SK-N-DZ (cell line): ENCODE data around the gene WWOX.
"Not testable (repeated sequence)": the region's sequence is repeated elsewhere in the genome, so short reads cannot be mapped to it uniquely, and the experiment has no call there.

Experiments
- DNase-seq: peaks from one replicate; pipeline ENCODE4 v3.0.0-alpha.2; 2015; ENCODE audit warnings: low spot score

WWOX gene

GRCh38 chr16:79190542-79190941 lies 1091.1 kb downstream of the WWOX start:
- no peak for DNase-seq

DNA sequence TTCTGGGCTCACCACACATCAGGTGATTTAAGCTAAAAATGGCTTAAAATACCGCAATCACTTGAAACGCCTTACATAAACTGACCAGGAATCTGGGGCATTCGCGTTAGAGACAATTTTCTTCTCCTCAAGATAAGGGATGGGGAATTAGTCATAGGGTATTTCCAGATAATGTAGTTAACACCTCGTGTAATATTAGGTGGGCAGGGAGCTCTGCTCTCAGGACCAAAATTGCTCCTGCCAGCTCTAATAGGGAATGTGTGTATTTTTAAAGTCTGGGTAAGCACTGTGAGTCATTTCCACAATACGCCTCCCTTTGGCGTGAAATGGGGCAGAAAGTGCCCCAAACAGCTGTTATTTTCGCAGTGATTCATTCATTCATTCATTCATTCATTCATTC lies 1092.5 kb downstream of the WWOX start:
- no peak for DNase-seq

DNA sequence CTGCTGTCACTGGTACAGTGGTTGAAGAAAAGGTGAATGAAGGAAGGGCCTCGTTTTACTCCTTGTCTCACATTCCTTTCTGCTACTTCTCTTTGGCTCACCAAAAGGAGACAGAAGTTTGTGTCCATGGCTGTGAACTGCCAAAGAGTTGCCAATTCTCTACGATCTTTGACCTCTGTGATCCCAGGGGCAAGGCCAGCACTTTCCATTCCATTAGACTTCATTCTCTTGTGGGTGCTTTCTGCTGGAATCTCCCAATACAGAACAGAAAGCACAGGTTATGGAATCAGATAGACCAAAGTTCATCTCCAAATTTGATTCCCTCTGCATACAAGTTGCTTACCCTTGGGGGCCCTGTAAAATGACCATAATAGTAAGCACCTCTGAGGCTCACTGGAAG lies 1093.5 kb downstream of the WWOX start:
- no peak for DNase-seq

DNA sequence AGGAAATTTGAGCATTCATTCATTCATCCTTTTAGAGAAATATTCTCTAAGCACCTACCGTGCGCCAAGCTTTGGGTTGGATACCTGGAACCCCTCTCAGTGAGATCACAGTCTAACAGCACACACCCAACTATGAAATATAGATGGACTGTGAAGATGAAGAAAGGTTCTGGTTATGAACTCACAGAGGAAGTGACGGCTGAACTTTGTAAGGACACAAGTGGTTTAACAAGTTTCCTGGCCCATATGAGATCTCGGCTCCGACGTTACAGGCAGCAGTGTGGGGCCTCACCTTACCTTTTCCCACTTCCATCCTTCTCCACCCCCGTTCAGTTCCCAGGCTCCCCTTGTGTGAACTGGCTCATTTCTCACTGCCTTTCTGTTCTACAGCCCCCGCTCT lies 1094.8 kb downstream of the WWOX start:
- no peak for DNase-seq

DNA sequence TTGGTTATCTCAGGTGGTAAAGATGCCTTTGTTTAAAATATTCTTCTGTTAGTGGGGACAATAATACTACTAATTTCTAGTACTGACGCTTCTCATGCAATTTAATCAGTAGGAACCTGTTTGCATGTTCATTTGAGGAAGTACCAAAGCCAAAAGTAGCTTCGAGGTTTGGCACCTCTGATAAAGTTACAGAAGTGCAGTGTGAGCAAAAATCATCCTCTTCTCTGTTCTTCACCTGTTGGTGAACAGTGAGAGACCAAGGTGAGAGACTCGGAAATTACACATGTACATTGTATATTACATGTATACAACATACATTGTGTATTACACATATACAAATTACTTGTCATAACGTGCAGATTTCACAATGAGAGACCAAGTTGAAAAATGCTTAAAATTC lies 1096.5 kb downstream of the WWOX start:
- no peak for DNase-seq

GRCh38 chr16:79201436-79201835 lies 1102.0 kb downstream of the WWOX start:
- DNase-seq: no peak

- DNase-seq: no peak
Observed at GRCh38 chr16:79202977-79203376, 1103.5 kb downstream of the WWOX start.

GRCh38 chr16:79204486-79204885 lies 1105.0 kb downstream of the WWOX start:
- DNase-seq: no peak

GRCh38 chr16:79206889-79207288 lies 1107.4 kb downstream of the WWOX start:
- no peak for DNase-seq

DNA sequence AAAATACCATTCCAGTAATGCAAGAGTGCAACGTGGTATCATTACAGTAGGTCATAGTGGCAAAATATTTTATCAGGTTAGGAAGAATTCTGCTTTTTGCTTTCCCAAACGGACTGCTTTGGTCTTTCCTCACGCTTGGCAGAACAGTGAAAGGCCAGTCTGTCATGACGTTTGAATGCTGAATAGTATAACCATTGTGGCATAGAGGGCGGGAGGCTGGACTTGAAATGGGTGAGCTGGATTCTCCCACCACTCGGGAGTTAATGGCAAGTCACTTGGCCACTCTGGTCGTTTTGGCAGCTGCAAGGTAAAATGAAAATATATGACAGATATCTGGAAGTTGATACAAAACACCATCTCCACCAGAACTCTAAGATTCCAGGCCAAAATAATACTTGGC lies 1109.9 kb downstream of the WWOX start:
- no peak for DNase-seq

DNA sequence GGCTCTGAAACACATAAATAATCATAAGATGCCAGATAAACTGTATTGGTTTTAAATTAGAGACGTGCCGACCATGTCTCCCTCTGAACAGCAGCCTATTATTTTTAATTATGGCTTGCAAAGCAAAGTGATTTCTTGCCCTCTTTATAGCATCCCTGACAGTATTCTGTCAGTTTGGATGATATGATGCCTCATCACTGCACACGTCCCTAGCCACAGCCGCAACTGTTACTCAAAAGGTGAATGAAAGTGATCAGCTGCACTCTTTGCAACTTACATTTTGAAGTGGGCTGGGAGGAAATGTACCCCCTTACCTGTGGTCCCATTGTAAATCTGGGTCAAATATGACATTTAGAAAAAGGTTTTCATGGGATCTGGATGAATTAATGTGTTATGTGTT lies 1111.2 kb downstream of the WWOX start:
- DNase-seq: no peak

GRCh38 chr16:79211586-79211985 lies 1112.1 kb downstream of the WWOX start:
- no peak for DNase-seq

GRCh38 chr16:79212114-79212791 lies 1112.8 kb downstream of the WWOX start:
- no peak for DNase-seq

GRCh38 chr16:79213214-79213613 lies 1113.8 kb downstream of the WWOX start:
- no peak for DNase-seq

GRCh38 chr16:79215289-79215688 lies 1115.8 kb downstream of the WWOX start:
- DNase-seq: no peak

DNA sequence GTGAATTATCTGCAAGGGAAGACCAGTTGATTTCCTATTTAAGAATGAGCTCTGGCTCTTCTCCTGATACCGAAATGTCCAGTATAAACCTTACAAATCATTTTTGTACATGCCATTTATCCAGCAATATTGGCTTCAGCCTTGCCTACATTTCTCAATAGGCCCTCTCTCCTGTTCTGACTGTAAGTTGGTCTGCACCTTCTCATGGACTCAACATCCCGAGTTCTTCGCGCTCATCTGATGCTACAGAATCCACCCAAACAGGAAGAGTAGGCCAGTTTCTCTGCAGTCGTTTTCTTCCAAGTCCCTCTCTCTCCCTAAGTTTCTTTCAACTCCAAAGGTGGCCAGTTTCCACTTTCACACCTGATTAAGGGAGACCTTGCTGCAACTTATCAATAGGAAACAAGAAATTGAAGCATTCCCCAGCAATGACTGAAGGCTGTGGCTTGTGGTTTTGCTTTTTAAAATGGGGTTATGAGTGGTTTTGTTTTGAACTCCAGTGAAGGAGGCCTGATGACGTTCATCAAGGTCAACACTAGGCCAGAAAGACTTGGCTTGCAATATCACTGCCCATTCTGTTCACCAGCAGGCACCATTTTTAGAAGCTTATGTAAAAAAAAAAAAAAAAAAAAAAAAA lies 1118.0 kb downstream of the WWOX start:
- DNase-seq: no peak

GRCh38 chr16:79218351-79218750 lies 1118.9 kb downstream of the WWOX start:
- DNase-seq: no peak

DNA sequence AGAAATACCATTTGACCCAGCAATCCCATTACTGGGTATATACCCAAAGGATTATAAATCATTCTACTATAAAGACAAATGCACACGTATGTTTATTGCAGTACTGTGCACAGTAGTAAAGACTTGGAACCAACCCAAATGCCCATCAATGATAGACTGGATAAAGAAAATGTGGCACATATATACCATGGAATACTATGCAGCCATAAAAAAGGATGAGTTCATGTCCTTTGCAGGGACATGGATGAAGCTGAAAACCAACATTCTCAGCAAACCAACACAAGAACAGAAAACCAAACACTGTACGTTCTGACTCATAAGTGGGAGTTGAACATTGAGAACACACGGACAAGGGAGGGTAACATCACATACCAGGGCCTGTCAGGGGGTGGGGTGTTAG lies 1126.5 kb downstream of the WWOX start:
- not testable (repeated sequence) for DNase-seq

GRCh38 chr16:79229361-79229760 lies 1129.9 kb downstream of the WWOX start:
- DNase-seq: no peak

GRCh38 chr16:79245700-79246099 lies 1146.2 kb downstream of the WWOX start:
- DNase-seq: not testable (repeated sequence)

DNA sequence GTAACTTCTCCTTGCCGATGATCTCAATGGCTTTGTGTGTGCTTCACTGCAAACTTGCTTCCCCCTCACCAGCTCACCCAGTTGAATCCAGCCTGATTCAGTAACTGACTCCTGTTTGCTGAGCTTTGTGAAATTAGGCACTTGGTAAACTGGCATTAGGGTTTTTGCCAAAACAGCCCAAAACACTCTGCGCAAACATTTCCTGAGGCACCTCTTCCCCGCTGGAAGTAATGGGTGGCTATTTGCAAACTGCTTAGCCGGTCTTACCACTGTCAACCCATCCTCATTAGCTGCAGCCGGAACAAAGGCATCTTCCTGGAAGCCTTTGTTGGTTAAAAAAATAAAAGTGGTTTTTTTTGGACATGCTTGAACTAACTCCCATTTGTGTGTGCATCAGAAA lies 1147.9 kb downstream of the WWOX start:
- DNase-seq: no peak

- DNase-seq: no peak
Observed at GRCh38 chr16:79248351-79248750, 1148.9 kb downstream of the WWOX start.

- DNase-seq: no peak
Observed at GRCh38 chr16:79250502-79251098, 1151.1 kb downstream of the WWOX start.
